ENCODE results near the gene PDHA2.
A peak's percentile ranks its signal among the peaks of the same experiment; 100 is the strongest.
"Not testable (repeated sequence)": the region's sequence is repeated elsewhere in the genome, so short reads cannot be mapped to it uniquely, and the experiment has no call there.

PDHA2 gene

DNA sequence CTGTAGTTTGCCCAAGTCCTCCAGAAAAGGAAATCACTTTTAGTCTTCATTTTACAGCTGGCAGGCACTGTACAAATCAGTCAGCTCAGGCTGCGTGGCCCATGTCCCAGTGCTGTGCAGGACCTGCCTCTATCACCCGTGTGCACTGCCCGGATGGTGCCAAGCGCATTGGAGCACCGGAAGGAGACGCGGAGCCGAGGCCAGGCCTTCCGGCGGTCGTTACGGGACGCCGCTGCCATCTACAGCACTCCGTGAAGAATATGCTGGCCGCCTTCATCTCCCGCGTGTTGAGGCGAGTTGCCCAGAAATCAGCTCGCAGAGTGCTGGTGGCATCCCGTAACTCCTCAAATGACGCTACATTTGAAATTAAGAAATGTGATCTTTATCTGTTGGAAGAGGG, at the start of gene PDHA2:
Gene PDHA2, plus strand, starts transcription at position 203 of the 400 bp plus-strand sequence. Its CDS starts 58 bp downstream, at position 261.
- DNase-seq = no peak

DNA sequence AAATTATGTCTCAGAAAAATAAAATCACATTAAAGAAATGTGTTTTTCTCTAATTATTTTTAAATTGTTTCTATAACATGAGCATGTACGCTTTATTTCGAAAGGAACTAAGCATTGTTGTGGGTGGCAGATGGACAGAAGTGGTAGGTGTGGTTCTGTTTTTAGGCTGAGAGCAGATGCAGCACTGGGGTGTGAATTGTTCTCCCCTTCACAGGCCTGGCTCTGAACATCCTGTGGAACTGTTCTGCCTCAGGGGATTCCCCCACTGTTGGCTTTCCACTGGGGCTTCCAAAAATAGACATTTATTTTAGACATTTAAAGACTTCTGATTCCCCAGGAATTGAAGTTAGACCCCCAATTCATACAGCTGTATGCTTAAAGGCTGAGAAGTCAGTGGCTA, 41.9 kb upstream of the PDHA2 start:
- DNase-seq = no peak

DNA sequence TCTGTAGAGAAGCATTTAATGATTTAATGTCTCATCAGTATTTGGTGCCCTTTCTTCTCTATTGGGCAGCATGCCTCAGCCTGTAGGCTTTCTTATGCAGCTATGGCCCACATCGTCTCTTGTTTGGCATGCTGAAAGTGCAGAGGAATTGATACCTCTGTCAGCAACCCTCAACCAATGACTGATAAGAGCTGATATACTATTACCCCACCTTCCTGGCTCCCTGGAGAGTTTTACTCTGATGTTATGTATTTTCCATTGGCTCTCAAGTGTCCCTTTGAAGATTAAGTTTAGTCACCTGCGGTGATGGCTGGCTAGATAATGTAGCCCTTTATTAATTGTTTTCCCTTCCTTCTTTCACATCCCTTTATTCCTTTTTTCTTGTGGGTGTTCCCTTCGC, 41.2 kb upstream of the PDHA2 start:
- no peak for DNase-seq

DNA sequence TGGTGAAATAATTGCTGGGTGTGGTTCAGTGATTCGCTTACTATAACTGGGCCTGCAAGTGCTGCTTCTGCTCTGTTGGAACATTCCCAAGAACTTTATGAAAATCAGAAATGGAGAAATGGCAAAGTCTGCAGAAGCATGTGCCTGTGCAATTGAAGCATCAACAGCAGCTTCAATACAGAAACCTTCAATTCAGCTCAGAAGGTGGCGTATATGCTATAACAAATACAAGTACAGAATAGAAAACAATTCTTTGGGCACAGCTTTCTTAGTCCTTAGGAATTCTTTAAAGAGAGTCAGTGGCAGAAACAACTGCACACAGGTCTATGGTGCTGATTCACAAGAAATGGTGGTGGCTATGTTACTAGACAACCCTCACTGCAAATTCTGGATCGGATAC, 18.0 kb upstream of the PDHA2 start:
- DNase-seq = no peak

DNA sequence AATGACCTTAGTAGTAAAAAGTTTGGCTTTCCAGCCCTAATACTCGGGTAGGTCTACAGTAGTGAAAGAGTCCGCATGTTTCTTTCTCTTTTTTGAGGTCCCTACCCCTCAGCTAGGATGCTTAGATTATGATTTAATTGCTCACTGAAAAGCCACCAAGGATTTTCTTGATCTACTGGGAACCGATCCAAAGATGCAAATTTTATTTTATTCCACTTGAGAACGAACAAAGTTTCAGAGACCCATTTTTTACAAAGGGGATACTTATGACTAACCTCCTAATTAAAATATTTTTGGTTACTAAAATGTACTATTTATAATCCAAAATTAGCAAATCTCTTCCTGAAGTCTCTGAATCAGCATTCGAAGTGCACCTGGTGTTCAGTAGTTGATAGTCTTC, 14.3 kb upstream of the PDHA2 start:
- no peak for DNase-seq

DNA sequence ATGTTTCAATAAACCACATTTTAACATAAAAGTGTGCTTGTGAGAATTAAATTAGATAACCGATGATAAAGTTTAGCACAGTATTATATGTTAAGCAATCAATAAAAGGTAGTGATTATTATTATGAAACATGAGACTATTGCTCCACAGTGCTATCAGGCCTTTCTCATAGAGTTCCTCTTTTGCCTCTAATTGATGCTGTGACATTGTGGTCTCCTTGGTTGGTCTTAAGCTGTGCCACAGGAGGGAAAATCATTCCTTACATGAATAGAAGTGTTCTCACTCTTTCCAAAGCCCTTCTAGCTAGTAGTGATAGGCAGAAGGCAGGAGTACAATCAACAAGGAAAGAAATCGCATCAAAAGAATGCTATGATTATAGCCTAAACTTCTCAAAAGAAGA, 9.2 kb upstream of the PDHA2 start:
- no peak for DNase-seq

DNA sequence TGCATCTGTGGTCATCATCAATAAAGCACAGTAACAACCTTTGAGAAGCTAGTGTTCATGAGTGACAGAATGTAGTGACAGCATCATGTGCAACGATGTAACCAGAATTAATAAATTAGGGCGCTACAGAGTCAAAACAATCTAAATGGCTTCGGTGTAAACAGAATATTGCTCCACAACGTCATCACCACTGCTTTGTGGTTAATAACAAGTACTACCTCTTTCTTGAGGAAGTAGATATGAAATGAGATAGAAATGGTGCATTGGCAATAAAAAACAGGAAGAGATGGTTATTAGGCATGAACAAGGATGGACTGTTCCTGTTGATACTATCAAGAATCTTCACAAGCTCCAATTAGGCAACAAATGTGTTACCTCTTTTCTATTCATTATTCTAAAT, 8.7 kb upstream of the PDHA2 start:
- DNase-seq = no peak

DNA sequence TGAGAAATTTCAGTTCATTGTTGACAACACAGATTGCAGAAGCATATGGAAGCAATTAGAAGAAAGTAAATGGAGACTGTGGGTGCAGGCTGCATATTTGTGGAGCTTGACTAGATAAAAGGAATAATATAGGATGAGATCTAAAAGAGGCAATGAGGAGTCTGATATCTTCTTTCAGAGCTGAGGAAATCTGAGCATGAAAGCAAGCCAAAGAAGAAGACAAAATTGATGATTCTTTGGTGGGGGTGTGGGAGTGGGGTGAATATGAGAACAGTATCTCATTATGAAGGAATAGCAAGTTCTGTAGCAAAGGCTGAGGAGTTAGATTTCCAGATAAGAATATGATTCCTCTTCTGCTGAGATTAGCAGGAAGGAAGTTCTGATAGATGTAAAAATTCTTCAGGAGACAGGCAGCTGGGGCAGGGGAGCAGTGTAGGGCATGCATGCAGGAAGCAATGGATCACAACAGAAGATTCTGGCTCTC, 6.1 kb upstream of the PDHA2 start:
- DNase-seq = no peak

DNA sequence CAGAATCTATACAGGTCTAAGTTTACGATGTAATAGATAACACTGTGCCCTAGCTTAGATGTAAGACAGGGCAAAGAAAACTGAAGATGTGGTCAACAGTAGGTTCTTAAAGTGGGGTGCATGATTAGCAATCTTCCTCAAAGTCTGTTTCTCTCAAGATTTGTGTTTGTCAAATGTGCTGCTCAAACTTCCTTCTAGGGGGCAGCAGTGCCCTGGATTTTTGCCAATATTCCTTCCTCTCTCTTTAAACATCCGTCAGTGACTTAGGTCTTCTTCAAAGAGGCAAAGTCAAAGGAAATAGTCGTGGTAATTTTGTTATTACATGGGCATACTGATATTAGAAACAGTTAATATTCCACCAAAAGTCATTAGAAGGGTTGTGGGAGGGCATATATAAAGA, 4.2 kb upstream of the PDHA2 start:
- DNase-seq = peak; percentile 3

DNA sequence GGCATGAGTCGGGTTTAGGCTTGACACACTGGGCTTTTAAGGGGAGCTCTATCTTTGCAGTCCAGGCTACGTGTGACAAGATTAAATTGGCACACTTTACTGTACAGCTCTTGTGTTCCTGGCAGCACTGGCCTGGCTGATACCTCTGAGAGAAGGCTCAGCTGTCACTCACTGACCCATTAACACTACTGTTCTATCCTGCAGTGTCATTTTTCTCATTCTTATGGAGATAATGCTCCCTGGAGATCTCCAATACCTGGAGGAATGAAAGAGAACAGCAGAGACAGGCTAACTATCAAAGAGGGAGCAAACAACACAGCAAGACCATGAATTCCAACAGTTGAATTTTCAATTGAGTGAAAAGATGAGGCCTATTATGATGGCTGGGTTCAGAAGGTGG, 1.7 kb upstream of the PDHA2 start:
- no peak for DNase-seq

DNA sequence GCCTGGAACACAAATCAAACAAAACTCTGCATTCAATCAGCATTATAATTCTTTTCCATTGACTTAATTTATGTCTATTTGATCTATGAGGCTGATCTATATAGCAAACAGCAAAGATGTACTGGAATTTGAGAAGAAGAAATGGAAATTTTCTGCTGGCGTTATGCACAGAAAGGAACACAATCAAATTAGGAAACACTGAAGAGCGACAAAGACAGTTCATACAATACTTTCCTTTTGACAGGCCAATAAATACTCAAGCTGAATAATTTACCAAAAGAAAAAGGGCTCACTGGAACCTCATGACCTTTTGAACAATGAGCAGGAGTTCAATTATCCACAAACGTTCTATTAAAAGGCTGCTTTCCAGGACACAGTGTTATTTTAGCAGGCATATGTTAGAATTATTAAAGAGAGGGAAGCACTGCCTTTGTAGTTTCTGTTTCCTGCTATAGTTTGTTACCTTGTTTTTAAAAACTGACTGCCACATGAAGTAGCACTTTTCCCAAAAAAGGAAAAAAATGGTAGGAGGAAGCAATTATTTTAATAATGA, 8.1 kb downstream of the PDHA2 start:
- no peak for DNase-seq

DNA sequence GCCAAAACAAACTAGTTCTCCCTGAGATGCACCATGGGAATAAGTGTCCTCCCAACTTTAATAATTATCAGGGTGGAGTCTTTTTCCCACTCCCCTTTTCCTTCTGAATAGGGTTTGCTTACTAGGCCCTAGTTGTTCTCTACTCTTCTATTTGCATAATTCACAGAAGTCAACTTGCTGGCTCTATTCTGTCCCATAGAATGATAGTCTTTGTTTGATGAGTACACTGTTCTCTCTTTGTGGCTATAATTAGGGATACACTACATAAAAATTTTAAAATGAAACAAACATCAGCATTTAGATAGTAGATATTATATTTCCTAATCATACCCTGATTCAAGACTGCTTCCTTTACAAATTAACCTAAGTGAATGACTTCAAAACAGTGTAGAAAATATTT, 10.3 kb downstream of the PDHA2 start:
- peak; percentile 29 for DNase-seq

DNA sequence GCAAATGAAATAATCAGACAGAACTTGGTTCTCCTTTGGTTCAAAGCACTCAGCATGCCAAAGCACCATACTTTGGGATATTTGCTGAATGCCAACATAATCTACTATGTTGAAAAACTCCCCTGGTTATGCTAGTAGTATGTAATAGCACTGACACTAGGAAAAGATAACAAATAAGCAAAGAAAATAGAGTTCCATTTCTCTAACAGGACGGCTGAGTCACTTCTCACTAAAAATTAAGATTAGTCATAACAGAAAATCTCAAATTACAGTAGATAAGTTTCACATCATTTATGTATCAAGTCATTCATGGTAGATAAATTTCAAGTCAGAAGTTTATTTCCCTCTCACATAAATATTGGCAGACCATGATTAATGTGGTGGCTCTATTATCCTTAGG, 17.9 kb downstream of the PDHA2 start:
- no peak for DNase-seq

DNA sequence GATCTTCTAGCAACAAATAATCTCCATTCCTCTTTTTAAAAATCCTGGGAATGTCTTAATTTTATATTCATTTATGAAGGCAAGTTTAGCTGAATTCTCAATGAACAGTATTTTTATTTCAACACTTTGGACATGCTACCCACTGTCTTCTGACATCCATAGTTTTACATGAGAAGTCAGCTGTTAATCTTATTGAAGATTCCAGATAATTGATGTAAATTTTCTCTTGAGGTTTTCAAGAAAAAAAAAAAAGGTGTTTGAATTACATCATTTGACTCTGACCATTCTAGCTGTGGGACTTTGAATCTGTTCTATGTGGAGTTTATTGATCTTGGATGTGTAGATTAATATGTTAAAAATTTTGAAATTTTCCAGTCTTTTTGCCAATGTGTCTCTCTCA, 28.0 kb downstream of the PDHA2 start:
- DNase-seq = no peak

DNA sequence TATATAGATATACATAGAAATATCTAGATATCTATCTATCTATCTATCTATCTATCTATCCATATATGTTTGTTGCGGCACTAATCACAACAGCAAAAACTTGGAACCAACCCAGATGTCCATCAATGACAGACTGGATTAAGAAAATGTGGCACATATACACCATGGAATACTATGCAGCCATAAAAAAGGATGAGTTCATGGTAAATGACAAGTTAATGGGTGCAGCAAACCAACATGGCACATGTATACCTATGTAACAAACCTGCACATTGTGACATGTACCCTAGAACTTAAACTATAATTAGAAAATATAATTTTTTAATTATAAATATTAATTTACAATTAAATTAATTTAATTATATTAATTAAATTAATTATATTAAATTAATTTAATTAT, 29.5 kb downstream of the PDHA2 start:
- not testable (repeated sequence) for DNase-seq

DNA sequence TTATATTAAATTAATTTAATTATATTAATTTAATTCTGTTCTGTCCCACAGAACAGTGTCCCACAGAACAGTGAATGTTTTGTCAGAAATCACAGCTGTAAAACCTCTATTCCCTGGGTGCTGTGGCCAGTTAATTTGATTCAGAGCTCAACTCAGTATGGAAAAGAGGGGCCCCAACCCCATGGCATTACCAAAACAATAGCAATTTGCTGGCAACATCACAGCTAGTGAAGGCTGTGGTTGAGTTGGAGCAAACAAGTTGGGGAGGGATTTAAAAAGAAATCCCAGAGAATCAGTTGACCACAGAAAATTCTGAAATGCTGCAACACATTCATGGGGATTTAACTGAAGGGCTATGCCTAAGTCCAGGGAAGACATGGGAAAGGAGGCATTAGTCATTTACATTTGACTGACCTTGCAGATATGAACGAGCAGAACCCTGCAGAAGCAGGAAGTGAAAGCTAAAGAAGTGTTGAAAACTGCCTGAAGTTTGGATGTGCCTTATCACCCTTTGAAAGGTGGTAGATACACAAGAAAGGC, 30.1 kb downstream of the PDHA2 start:
- DNase-seq = no peak

DNA sequence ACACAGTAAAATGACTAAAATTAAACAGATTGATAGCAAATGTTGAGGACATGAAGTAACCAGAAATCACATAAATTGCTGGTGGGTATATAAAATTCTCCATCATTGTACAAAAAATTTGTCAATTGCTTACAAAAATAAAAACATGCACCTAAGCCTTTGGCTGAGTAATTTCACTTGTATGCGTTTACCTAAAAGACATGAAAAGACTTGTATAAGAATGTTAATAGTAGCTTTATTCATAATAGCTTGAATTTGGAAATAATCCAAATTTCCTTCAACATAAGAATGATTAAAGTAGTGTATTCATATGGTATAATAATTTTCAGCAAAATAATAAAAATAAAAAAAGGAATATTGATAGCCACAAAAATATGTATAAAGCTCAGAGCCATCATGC, 37.7 kb downstream of the PDHA2 start:
- no peak for DNase-seq

DNA sequence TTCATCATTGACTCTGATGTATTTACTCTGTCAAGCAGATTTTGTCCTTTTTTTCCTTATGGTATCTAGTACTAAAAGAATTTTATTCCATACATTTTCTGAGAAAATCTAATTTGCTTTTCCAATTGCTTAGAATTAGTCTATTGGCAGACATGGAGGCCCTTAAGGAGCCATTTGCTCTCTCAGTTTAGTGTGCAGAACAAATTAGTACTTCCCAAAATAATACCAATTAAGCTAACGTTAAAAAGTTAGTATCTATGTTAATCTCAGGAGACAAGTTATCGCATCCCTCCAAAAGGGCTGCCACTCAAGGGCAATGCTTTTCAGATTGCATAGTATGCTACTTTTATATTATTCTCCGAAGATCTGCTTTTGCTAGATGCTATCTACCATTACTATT, 47.7 kb downstream of the PDHA2 start:
- DNase-seq = no peak

DNA sequence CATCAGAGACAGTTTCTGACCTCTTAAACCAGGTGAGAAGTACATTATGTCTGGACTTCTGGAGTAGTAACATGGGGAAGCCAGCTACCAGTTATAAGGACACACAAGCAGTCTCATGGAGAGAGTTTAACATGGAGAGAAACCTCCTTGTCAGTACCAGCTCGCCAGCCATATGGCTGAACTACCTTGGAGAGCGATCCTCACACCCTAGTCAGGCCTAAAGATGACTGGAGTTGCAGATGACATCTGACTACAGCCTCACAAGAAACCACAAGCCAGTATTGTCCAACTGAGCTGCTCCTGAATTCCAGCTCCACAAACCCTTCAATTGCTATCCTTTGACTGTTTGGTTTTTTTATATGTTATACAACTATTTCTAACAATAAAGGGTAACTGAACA, 49.8 kb downstream of the PDHA2 start:
- no peak for DNase-seq
